GM12872 (cell line): Measurements from ENCODE around the gene DNAJC18.

Source experiments
- CTCF ChIP-seq: IDR thresholded peaks from 3 replicates; pipeline ENCODE4 v1.5.1; 2011; ENCODE audit warnings: low read depth, mild to moderate bottlenecking, low read length, moderate library complexity; ENCODE audit not compliant: insufficient read depth

The DNAJC18 gene

GRCh38 chr5:139383275-139383992 lies 55.9 kb downstream of the DNAJC18 start, which contains the start of gene SLC23A1:
Gene SLC23A1, minus strand, starts transcription at chr5:139383297. Its CDS starts 44 bp downstream, at chr5:139383253.
- no peak for TF ChIP-seq CTCF

- TF ChIP-seq CTCF: no peak
These were observed 56.5 kb downstream of the DNAJC18 start for GRCh38 chr5:139382807-139383206.

GRCh38 chr5:139381837-139382761 lies 57.2 kb downstream of the DNAJC18 start:
- no peak for TF ChIP-seq CTCF

GRCh38 chr5:139379626-139380449 lies 59.5 kb downstream of the DNAJC18 start:
- no peak for TF ChIP-seq CTCF

GRCh38 chr5:139378941-139379361 lies 60.4 kb downstream of the DNAJC18 start:
- no peak for TF ChIP-seq CTCF

GRCh38 chr5:139378101-139378825 lies 61.1 kb downstream of the DNAJC18 start:
- no peak for TF ChIP-seq CTCF
